Sigmoid colon (tissue), 4 donors: Measurements from ENCODE around the gene CABP4.

Source experiments
- CTCF ChIP-seq, 4 experiments: fragments of 450-650 bp in 3 of 4; fragments of 200-600 bp in 1 of 4; IDR thresholded peaks; one replicate each; pipeline ENCODE4 v1.5.1; 2016 to 2019; ENCODE audit warnings: antibody characterized with exemption in 4 of 4, mild to moderate bottlenecking in 3 of 4, moderate library complexity in 2 of 4
- POLR2A ChIP-seq, 2 donors: fragments of 450-650 bp; IDR thresholded peaks; one replicate each; pipeline ENCODE4 v1.6.1; 2016; ENCODE audit warnings: antibody characterized with exemption in 2 of 2, mild to moderate bottlenecking in 2 of 2, moderate library complexity in 2 of 2
- POLR2AphosphoS5 ChIP-seq, 4 donors: sonication (generic); formaldehyde crosslinking; IDR thresholded peaks; one replicate each; pipeline ENCODE4 v1.6.1; 2017; ENCODE audit warnings: antibody characterized with exemption in 4 of 4

DNA sequence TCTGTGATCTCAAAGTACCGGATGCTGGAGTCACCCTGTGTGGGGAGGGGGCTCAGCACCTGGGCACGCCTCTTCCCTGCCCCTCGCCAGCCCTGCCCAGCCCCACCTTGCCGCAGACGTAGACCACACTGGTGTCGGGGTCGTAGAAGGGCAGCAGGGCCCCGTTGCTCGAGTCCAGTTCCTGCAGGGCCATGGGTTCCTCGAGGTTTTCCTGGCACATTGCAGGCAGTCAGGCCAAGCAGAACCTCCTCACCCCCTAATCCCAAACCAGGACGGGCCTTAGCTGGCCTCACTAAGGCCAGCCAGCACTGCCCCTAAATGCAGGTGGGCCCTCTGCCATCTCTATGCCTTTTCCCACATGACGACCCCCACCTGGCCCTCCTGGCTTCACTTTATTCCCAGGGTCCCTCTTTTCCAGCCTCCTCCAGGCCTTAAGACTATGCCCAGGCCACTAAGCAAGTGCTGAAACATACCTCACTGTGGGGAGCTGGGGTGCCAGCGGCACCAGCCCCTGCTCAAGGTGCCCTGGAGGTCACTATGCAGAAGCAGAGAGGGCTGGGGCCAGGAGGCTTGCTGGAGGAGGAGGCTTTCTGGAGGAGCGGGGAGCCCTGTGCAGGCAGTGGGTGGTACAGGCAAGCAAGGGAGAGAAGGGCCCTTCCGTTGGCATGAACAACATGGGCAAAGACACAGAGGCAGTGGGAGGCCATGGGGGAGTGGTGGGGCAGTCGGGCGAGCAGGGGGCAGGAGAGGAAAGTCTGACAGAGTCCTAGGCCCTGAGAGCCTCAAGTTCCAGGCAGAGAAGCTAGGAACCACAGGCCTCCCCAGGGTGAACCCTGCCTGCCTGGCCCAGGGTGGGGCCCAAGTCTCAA is 14.7 kb upstream of the CABP4 start:
- TF ChIP-seq POLR2A (IDR thresholded peaks at IDR 0.05) (no peak), CTCF (IDR thresholded peaks at IDR 0.05) (no peak), POLR2AphosphoS5 (IDR thresholded peaks at IDR 0.05) (no peak)
